Stimulated activated CD4-positive, alpha-beta T cell treated with anti-CD3 and anti-CD28 coated beads, TNF-alpha, amount 100 ng/mL, for 48 hours (primary cell): ENCODE data around the gene CCDC137.
"Not testable (repeated sequence)": the region's sequence is repeated elsewhere in the genome, so short reads cannot be mapped to it uniquely, and the experiment has no call there.

Source experiments
- DNase-seq, 3 donors: peaks; one replicate each; pipeline ENCODE4 v3.0.0-alpha.2; 2020; ENCODE audit warnings: low read depth in 3 of 3

Gene CCDC137

DNA sequence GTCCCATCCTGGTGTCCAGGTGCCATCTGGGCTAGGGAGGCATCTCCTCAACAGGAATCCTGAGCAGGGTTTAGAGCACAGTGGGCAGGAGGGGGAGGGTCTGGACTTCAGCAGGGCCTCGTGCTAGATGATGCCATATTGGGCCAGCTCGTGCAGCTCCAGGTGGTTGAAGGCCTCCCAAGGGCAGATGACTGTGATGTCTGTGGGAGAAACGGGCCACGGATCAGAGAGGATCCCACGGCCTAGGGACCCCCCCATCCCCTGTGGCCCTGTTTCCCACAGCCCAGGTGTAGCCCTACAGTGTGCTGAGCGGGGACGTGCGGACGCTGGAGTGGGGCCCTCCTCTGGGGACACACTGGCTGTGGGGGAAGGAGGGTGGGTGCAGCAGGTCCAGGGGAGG lies 15.6 kb upstream of the CCDC137 start:
- no peak for DNase-seq

DNA sequence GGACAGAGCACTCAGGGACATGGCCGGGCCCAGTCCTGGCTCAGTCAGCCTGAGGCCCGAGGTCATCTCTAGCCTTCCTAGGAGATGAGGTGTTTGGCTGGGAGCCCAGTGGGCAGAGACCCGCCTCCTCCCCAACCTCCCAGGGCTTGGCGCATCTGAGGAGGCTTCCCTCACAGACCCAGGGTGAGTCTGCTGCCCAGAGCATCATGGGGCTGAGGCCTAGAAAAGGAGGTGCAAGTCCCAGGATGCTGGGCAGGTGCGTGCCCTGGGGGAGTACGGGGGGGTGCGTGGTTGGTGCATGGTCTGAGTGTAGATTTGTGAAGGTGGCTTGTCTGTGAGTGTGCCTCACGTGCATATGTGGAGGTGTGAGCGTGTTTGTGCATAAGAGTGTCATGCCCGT lies 14.8 kb upstream of the CCDC137 start:
- DNase-seq, result no peak

DNA sequence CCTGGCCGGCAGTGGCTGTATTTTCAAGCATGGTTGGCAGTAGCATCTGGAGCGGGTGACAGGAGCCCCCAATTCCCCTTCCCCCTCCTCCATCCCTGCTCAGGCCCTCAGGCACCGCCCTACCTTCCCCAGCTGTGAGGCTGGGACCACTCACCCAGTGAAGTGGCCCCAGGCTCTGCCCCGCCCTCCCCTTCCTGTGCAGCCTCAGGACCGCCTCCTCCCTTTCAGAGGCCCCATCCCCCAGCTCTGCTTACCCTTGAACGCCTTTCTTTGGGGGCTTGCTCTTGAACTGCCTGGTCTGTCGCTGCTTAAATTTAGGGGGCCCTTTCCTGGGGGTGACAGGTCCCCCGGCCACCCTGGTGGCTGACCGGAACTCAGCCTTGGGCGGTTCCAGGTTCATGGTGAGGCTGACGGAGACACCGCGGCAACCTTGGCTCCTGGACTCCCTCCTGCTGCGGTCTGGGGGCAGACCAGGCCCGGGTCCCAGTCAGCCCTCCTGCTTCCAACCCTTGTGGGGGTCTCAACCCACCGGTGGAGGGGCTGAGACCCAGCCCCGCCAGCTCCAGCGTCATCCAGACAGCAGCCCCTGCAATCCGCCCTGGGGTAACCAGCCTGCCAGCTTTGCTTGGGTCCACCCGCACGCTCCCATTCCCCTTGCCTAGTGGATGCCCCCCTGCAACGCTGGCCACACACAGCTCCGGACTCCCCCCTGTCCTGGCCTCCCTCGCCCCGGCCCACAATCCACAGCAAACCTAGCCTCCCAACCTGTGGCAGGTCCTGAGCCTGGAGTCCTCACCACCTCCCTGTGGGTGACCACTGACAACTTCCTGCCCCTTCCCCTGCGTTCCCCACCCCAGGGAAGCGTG lies 13.4 kb upstream of the CCDC137 start:
- no peak for DNase-seq

DNA sequence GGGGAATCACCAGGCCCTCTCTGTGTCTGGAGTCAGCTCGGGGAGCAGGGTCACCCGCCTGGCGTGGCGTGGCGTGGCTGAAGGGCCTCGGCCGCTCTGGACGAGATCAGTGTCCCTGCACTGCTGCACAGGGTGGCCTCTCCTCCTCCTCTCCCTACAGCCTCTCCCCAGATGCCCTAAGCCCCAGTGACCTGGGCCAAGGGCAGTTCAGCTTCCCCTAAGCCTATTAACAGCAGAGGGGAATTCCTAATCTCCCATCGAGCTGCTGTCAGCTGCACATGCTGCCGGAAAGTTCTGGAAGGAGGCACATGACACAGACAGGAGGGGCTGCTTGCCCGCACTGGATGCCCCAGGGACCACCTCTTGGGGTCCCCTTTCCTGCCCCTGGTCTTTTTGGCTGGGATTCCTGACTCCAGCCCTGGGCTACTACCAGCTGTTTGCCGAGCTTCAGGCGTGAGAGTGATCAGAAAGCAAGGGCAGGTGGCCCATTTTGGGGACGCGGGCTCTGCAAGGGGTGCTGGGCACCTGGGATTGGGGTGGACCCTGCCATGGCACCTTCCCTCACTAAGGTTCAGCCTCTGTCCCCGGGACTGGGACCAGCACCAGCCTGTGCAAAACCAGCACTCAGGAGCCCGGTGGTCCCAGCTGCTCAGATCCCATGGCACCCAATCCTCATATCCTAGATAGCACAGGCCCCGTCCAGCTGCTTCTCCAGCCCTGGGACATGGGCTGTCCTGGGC lies 11.0 kb upstream of the CCDC137 start:
- DNase-seq, result no peak

DNA sequence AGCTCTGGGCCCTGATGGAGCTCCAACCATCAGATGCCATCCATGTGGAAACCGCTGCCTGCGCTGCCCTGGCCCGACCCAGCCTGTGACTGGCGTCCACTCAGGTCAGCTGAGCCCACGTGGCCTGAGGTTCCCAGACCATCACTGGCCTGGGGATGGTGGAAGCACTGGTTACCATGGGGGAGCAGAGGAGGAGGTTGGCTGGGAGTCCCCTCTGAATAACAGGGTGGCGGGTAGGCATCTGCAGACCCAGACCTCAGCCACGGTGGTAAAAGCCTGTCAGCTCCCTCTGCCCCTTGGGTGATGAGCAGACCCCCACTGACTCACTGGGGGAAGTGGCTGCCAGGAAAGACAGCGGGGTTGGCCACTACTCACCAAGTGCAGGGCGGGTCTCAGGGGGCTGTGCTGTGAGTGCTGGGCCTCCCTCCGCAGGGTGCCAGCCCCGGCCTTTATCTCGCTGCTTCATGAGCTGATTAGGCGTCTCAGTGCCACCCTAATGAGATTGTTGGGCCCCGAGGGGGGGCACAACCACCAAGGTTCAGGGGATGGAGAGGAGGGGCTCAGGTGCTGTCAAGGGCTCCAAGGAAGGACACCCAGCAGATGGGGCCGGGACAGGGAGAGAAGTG lies 10.3 kb upstream of the CCDC137 start, which contains the start of gene PDE6G:
Gene PDE6G (minus strand): TSS at position 425 of the 626 bp plus-strand sequence. CDS start 3,237 bp downstream, outside the sequence.
- DNase-seq, result no peak

- no peak for DNase-seq
Measured at GRCh38 chr17:81656835-81657234, 9.7 kb upstream of the CCDC137 start.

- DNase-seq, result no peak
Measured at GRCh38 chr17:81659038-81659437, 7.5 kb upstream of the CCDC137 start.

GRCh38 chr17:81660441-81660840 lies 6.1 kb upstream of the CCDC137 start:
- no peak for DNase-seq

DNA sequence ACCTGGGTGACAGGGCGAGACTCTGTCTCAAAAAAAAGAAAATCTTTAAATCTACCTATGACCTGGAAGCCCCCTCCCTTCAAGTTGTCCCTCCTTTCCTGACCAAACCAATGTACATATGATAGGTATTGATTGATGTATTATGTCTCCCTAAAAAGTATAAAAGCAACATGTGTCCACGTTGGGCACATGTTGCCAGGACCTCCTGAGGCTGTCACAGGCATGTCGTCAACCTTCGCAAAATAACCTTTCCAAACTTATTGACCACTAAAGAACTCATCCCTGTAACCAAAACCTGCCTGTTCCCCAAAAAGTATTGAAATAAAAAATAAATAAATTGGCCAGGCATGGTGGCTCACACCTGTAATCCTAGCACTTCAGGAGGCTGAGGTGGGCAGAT lies 4.5 kb upstream of the CCDC137 start:
- DNase-seq, result no peak

DNA sequence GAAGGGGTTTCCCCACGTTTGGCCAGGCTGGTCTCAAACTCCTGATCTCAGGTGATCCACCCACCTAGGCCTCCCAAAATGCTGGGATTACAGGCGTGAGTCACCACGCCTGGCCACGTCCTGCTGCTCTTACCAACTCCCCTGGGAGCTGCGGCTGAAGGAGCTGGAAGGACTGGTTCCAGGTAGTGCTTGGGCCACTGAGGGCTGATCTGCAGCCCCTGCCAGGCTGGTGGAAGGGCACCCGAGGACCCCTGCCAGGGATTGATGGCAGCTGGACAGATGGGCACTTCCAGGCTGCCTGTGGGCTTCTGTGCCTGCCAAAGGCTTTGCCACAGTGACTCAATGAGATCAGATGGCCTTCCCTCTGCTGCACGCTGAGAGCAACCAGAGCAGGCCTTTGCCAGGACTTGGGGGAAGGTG lies 2.5 kb upstream of the CCDC137 start:
- no peak for DNase-seq

DNA sequence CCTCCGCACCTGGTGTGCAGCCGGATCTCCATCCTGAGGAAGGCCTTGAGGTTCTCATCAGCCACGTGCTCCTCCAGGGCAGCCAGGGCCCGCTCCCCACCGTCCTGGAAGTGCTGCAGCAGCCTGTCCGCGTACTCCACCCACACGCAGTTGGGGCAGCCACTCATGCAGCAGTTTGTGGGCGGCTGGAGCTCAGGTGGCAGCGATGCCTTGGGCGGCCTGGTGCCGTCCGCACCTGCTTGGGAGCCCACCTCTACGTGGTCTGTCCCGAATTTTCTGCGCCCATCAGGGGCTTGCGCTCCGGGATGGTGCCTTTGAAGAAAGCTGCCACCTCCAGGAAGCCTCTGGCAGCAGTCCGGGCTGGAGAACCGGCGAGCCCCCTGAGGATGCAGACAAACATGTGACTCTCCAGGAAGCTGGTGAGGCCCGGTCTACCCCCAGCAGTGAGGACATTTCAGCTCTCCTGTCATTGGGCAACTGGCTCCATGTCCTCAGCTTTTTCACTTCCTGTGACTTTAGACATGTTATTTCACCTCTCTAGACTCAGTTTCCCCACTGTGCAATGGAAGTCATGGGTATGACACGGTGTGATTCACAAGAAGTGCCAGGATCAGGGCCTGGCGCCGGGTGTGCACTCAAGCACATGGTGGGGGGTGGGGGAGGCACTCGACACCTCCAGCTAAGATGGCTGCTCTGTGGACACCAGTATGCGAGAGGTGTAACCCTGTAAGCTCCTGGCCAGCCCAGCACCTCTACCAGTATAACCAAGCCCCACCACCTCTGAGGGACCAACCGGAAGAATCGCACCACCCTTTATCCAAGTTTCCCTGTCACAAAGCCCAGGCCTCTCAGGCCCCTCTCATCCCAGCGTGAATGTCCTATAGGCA lies 1.1 kb upstream of the CCDC137 start:
- peak in 2 of 3 donors; percentile 52 to 70 for DNase-seq

DNA sequence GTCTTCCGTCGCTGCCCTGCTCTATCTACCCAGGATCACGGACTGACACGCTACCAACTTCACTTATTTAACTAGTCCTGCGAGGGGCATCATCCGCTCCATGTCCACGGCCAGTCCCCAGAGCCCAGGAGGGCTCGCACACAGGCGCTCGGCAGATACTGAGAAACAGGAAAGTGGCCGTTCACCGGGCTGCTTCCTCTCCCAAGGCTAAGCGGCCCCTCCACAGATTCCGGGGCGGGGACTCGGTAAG lies 520 bp upstream of the CCDC137 start:
- no peak for DNase-seq

GRCh38 chr17:81667754-81668153 lies 1.2 kb downstream of the CCDC137 start:
- DNase-seq, result no peak

DNA sequence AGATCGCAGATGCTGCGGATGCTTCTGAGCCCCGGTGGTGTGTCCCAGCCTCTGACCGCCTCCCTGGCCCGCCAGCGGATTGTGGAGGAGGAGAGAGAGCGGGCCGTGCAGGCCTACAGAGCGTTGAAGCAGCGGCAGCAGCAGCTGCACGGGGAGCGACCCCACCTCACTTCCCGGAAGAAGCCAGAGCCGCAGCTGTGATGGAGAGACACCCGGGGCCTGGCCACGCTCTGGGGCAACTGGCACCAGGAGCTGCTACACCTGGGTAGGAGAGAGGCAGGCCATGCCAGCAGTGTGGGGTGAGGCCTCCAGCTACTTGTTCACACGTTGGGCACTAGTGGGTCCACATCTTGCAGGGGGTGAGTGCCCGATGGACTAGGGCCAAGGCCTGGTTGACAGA lies 6.0 kb downstream of the CCDC137 start:
- no peak for DNase-seq

DNA sequence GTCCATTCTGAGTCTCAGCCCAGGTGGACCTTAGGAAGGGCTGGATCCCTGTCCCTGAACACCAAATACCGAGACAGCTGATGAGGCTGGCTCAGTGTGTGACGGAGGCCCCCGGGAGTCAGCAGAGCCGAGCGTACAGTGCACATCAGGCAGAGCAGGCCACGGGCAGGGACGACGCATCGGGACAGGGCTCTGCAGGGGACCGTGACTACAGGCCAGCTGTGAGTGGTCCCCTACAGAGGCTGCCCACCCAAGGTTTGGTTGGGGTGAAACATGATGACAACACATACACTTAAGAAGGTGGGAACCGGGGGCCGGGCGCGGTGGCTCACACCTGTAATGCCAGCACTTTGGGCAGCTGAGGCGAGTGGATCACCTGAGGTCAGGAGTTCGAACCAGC lies 6.4 kb downstream of the CCDC137 start:
- DNase-seq, result no peak

- no peak for DNase-seq
Measured at GRCh38 chr17:81673561-81674258, 7.2 kb downstream of the CCDC137 start.

- DNase-seq, result not testable (repeated sequence)
Measured at GRCh38 chr17:81675515-81676221, 9.1 kb downstream of the CCDC137 start.

DNA sequence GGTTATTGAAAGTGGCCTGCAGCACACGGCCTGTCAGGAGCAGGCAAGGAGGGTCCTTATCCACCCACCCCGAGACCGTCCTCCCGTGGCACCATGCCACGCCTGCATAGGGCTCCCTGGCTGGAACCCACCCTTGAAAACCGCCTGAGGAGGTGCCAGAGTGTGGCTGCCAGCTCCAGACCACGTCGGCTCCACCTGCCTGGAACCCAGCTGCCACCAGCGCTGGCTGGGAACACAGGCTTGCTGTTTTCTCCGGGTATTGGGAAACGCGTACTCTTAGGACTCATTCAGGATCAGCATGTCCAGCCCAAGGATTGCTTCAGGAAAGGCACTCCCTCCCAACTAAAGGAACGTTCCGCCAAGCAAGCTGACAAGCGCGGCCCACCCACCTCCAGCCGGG lies 10.4 kb downstream of the CCDC137 start:
- no peak for DNase-seq

GRCh38 chr17:81680150-81680549 lies 13.6 kb downstream of the CCDC137 start:
- DNase-seq, result no peak

- DNase-seq, result no peak
Measured at GRCh38 chr17:81681672-81682071, 15.1 kb downstream of the CCDC137 start.
